Stimulated activated CD8-positive, alpha-beta memory T cell treated with anti-CD3 and anti-CD28 coated beads, Interleukin-4, amount 100 ng/mL, for 1 hour (primary cell): ENCODE data around the gene ACAN.
"Not testable (repeated sequence)": the region's sequence is repeated elsewhere in the genome, so short reads cannot be mapped to it uniquely, and the experiment has no call there.

Source experiments
- DNase-seq, 2 donors: peaks; one replicate each; pipeline ENCODE4 v3.0.0-alpha.2; 2020; ENCODE audit warnings: low read depth in 2 of 2, low spot score in 1 of 2

The ACAN gene

GRCh38 chr15:88920186-88920891 lies 117.1 kb downstream of the ACAN start:
- no peak for DNase-seq

- DNase-seq, result not testable (repeated sequence)
Measured at GRCh38 chr15:88920892-88921435, 117.7 kb downstream of the ACAN start.
